ENCODE measurements around the gene LRRN2.

LRRN2 gene

GRCh38 chr1:204685236-204686006 lies at the start of gene LRRN2:
LRRN2 (minus strand) TSS chr1:204685738; CDS start chr1:204619992, 65,746 bp downstream.
- no peak for DNase-seq (ENCODE audit: low read depth, low spot score)
- H3K36me3 ChIP-seq (ENCODE audit: control insufficient read depth, insufficient read depth, low read length): no peaks in the 10 kb centered on the region
- H3K27ac ChIP-seq (ENCODE audit: low read length): no peak within 1 kb of the TSS
- H3K9me3 ChIP-seq (ENCODE audit: control insufficient read depth, insufficient read depth, low read length): no peaks in the 10 kb centered on the region
- H3K4me1 ChIP-seq (ENCODE audit: control insufficient read depth, insufficient read depth, low read length): peaks cover 7% of the 10 kb centered on the region; the same call in 1 of the 2 replicates
- peaks cover 27% of the 10 kb centered on the region; the same call in 1 of the 2 replicates for H3K27me3 ChIP-seq (ENCODE audit: control insufficient read depth, insufficient read depth, low read length)
- WGBS (ENCODE audit: insufficient coverage, insufficient read length): no CpG with 5 or more reads among the region's 84 CpGs
- peak within 1 kb of the TSS; percentile 47; the same call in 1 of the 2 replicates for H3K4me3 ChIP-seq (ENCODE audit: low read length)

- H3K9me3 ChIP-seq (ENCODE audit: control insufficient read depth, insufficient read depth, low read length): no peaks in the 10 kb centered on the region
- H3K36me3 ChIP-seq (ENCODE audit: control insufficient read depth, insufficient read depth, low read length): no peaks in the 10 kb centered on the region
- H3K4me3 ChIP-seq (ENCODE audit: low read length): no peak overlapping the region
- no peak for DNase-seq (ENCODE audit: low read depth, low spot score)
- H3K27ac ChIP-seq (ENCODE audit: low read length): no peak overlapping the region
- H3K27me3 ChIP-seq (ENCODE audit: control insufficient read depth, insufficient read depth, low read length): peaks cover 2% of the 10 kb centered on the region; the same call in 1 of the 2 replicates
- H3K4me1 ChIP-seq (ENCODE audit: control insufficient read depth, insufficient read depth, low read length): peaks cover 2% of the 10 kb centered on the region; the same call in 1 of the 2 replicates
Measured at GRCh38 chr1:204735042-204735441, 49.5 kb upstream of the LRRN2 start.

- H3K27me3 ChIP-seq (ENCODE audit: control insufficient read depth, insufficient read depth, low read length): peaks cover 2% of the 10 kb centered on the region; the same call in 1 of the 2 replicates
Measured at GRCh38 chr1:204733869-204734596, 48.5 kb upstream of the LRRN2 start.

GRCh38 chr1:204733289-204733688 lies 47.8 kb upstream of the LRRN2 start:
- WGBS (ENCODE audit: insufficient coverage, insufficient read length): no CpG with 5 or more reads among the region's 4 CpGs
- no peak for DNase-seq (ENCODE audit: low read depth, low spot score)
- no peak overlapping the region for H3K4me3 ChIP-seq (ENCODE audit: low read length)
- H3K4me1 ChIP-seq (ENCODE audit: control insufficient read depth, insufficient read depth, low read length): peaks cover 2% of the 10 kb centered on the region; the same call in 1 of the 2 replicates
- no peak overlapping the region for H3K27ac ChIP-seq (ENCODE audit: low read length)
- no peaks in the 10 kb centered on the region for H3K9me3 ChIP-seq (ENCODE audit: control insufficient read depth, insufficient read depth, low read length)
- H3K27me3 ChIP-seq (ENCODE audit: control insufficient read depth, insufficient read depth, low read length): peaks cover 2% of the 10 kb centered on the region; the same call in 1 of the 2 replicates
- no peaks in the 10 kb centered on the region for H3K36me3 ChIP-seq (ENCODE audit: control insufficient read depth, insufficient read depth, low read length)

More at GRCh38 chr1:204733869-204734596, 48.5 kb upstream of the LRRN2 start:
- H3K27ac ChIP-seq (ENCODE audit: low read length): no peak overlapping the region
- no peaks in the 10 kb centered on the region for H3K36me3 ChIP-seq (ENCODE audit: control insufficient read depth, insufficient read depth, low read length)
- H3K9me3 ChIP-seq (ENCODE audit: control insufficient read depth, insufficient read depth, low read length): no peaks in the 10 kb centered on the region
- H3K4me1 ChIP-seq (ENCODE audit: control insufficient read depth, insufficient read depth, low read length): peaks cover 2% of the 10 kb centered on the region; the same call in 1 of the 2 replicates
- no CpG with 5 or more reads among the region's 12 CpGs for WGBS (ENCODE audit: insufficient coverage, insufficient read length)
- DNase-seq (ENCODE audit: low read depth, low spot score): no peak
- H3K4me3 ChIP-seq (ENCODE audit: low read length): no peak overlapping the region

GRCh38 chr1:204731985-204732575 lies 46.5 kb upstream of the LRRN2 start:
- H3K4me1 ChIP-seq (ENCODE audit: control insufficient read depth, insufficient read depth, low read length): peaks cover 2% of the 10 kb centered on the region; the same call in 1 of the 2 replicates
- WGBS (ENCODE audit: insufficient coverage, insufficient read length): no CpG with 5 or more reads among the region's 5 CpGs
- peaks cover 2% of the 10 kb centered on the region; the same call in 1 of the 2 replicates for H3K27me3 ChIP-seq (ENCODE audit: control insufficient read depth, insufficient read depth, low read length)

GRCh38 chr1:204731509-204731908 lies 46.0 kb upstream of the LRRN2 start:
- DNase-seq (ENCODE audit: low read depth, low spot score): no peak
- H3K36me3 ChIP-seq (ENCODE audit: control insufficient read depth, insufficient read depth, low read length): no peaks in the 10 kb centered on the region
- peaks cover 2% of the 10 kb centered on the region; the same call in 1 of the 2 replicates for H3K27me3 ChIP-seq (ENCODE audit: control insufficient read depth, insufficient read depth, low read length)
- H3K4me1 ChIP-seq (ENCODE audit: control insufficient read depth, insufficient read depth, low read length): peaks cover 2% of the 10 kb centered on the region; the same call in 1 of the 2 replicates
- no peaks in the 10 kb centered on the region for H3K9me3 ChIP-seq (ENCODE audit: control insufficient read depth, insufficient read depth, low read length)
- no CpG with 5 or more reads among the region's 6 CpGs for WGBS (ENCODE audit: insufficient coverage, insufficient read length)
- no peak overlapping the region for H3K27ac ChIP-seq (ENCODE audit: low read length)
- H3K4me3 ChIP-seq (ENCODE audit: low read length): no peak overlapping the region

More at GRCh38 chr1:204731985-204732575, 46.5 kb upstream of the LRRN2 start:
- Histone ChIP-seq H3K4me3 (ENCODE audit: low read length) (no peak overlapping the region), H3K27ac (ENCODE audit: low read length) (no peak overlapping the region), H3K9me3 (ENCODE audit: control insufficient read depth, insufficient read depth, low read length) (no peaks in the 10 kb centered on the region), H3K36me3 (ENCODE audit: control insufficient read depth, insufficient read depth, low read length) (no peaks in the 10 kb centered on the region)
- no peak for DNase-seq (ENCODE audit: low read depth, low spot score)

GRCh38 chr1:204730826-204731459 lies 45.4 kb upstream of the LRRN2 start:
- H3K27me3 ChIP-seq (ENCODE audit: control insufficient read depth, insufficient read depth, low read length): peaks cover 2% of the 10 kb centered on the region; the same call in 1 of the 2 replicates
- no peaks in the 10 kb centered on the region for H3K9me3 ChIP-seq (ENCODE audit: control insufficient read depth, insufficient read depth, low read length)
- no peak overlapping the region for H3K4me3 ChIP-seq (ENCODE audit: low read length)
- no peak for DNase-seq (ENCODE audit: low read depth, low spot score)
- no peaks in the 10 kb centered on the region for H3K36me3 ChIP-seq (ENCODE audit: control insufficient read depth, insufficient read depth, low read length)
- peaks cover 2% of the 10 kb centered on the region; the same call in 1 of the 2 replicates for H3K4me1 ChIP-seq (ENCODE audit: control insufficient read depth, insufficient read depth, low read length)
- H3K27ac ChIP-seq (ENCODE audit: low read length): no peak overlapping the region
- no CpG with 5 or more reads among the region's 9 CpGs for WGBS (ENCODE audit: insufficient coverage, insufficient read length)

- Histone ChIP-seq H3K27ac (ENCODE audit: low read length) (no peak overlapping the region), H3K4me1 (ENCODE audit: control insufficient read depth, insufficient read depth, low read length) (peaks cover 2% of the 10 kb centered on the region; the same call in 1 of the 2 replicates), H3K36me3 (ENCODE audit: control insufficient read depth, insufficient read depth, low read length) (no peaks in the 10 kb centered on the region), H3K27me3 (ENCODE audit: control insufficient read depth, insufficient read depth, low read length) (no peaks in the 10 kb centered on the region), H3K4me3 (ENCODE audit: low read length) (no peak overlapping the region), H3K9me3 (ENCODE audit: control insufficient read depth, insufficient read depth, low read length) (no peaks in the 10 kb centered on the region)
- WGBS (ENCODE audit: insufficient coverage, insufficient read length): no CpG with 5 or more reads among the region's 7 CpGs
- DNase-seq (ENCODE audit: low read depth, low spot score): no peak
Measured at GRCh38 chr1:204729516-204729915, 44.0 kb upstream of the LRRN2 start.

GRCh38 chr1:204728456-204728855 lies 42.9 kb upstream of the LRRN2 start:
- Histone ChIP-seq H3K27me3 (ENCODE audit: control insufficient read depth, insufficient read depth, low read length) (no peaks in the 10 kb centered on the region), H3K9me3 (ENCODE audit: control insufficient read depth, insufficient read depth, low read length) (no peaks in the 10 kb centered on the region), H3K4me3 (ENCODE audit: low read length) (no peak overlapping the region), H3K27ac (ENCODE audit: low read length) (no peak overlapping the region), H3K36me3 (ENCODE audit: control insufficient read depth, insufficient read depth, low read length) (no peaks in the 10 kb centered on the region), H3K4me1 (ENCODE audit: control insufficient read depth, insufficient read depth, low read length) (peaks cover 2% of the 10 kb centered on the region; the same call in 1 of the 2 replicates)
- WGBS (ENCODE audit: insufficient coverage, insufficient read length): no CpG with 5 or more reads among the region's 3 CpGs
- no peak for DNase-seq (ENCODE audit: low read depth, low spot score)

- Histone ChIP-seq H3K4me1 (ENCODE audit: control insufficient read depth, insufficient read depth, low read length) (peaks cover 2% of the 10 kb centered on the region; the same call in 1 of the 2 replicates), H3K9me3 (ENCODE audit: control insufficient read depth, insufficient read depth, low read length) (no peaks in the 10 kb centered on the region), H3K27ac (ENCODE audit: low read length) (no peak overlapping the region), H3K36me3 (ENCODE audit: control insufficient read depth, insufficient read depth, low read length) (no peaks in the 10 kb centered on the region), H3K27me3 (ENCODE audit: control insufficient read depth, insufficient read depth, low read length) (no peaks in the 10 kb centered on the region), H3K4me3 (ENCODE audit: low read length) (no peak overlapping the region)
- DNase-seq (ENCODE audit: low read depth, low spot score): no peak
- no CpG with 5 or more reads among the region's 3 CpGs for WGBS (ENCODE audit: insufficient coverage, insufficient read length)
Measured at GRCh38 chr1:204728045-204728444, 42.5 kb upstream of the LRRN2 start.

Data from iPS DF 6.9 (cell line).